ENCODE results near the gene ZSWIM6. TPM values are rescaled to one million over a fixed set of nuclear protein-coding genes. Genes with fewer than 3 reads are reported as not detected.

The ZSWIM6 gene
- total RNA-seq, 2 experiments from 2014 or later, result 0.06 to 0.17 TPM

- ChIA-PET POLR2A (no interaction called here), CTCF (ENCODE audit: unreplicated experiment) (no interaction called here)
- no TSS peak for BruUV-seq (replicated peaks)
- TF ChIP-seq CTCF (conservative IDR thresholded peaks at IDR 0.05; ENCODE audit: low read length) (no peak), EZH2phosphoT487 (IDR thresholded peaks at IDR 0.05; ENCODE audit: borderline replicate concordance, low read depth, low read length) (no peak)
- no peak for DNase-seq (ENCODE audit: low spot score)
- Histone ChIP-seq H3K4me2 (ENCODE audit: low read length) (no peak overlapping the region), H3K9me3 (ENCODE audit: low read length) (no peaks in the 10 kb centered on the region), H3K79me2 (ENCODE audit: insufficient read depth, low read depth, low read length) (no peaks in the 10 kb centered on the region), H3K27ac (ENCODE audit: low read depth, low read length, poor library complexity, severe bottlenecking) (no peak overlapping the region), H3K36me3 (ENCODE audit: insufficient read depth, low read length) (no peaks in the 10 kb centered on the region), H4K20me1 (ENCODE audit: insufficient read depth, low read length) (no peaks in the 10 kb centered on the region), H3K9me2 (ENCODE audit: insufficient read depth, low read length) (no peaks in the 10 kb centered on the region), H2AFZ (ENCODE audit: low read length) (no peak overlapping the region), H3K4me3 (ENCODE audit: low read depth, low read length, poor library complexity, severe bottlenecking) (no peak overlapping the region), H3K4me1 (ENCODE audit: insufficient read depth, low read length, poor library complexity, severe bottlenecking) (no peaks in the 10 kb centered on the region)
- intact Hi-C loops (cut with micrococcal nuclease; ENCODE audit: unreplicated experiment), result no loop called here
Observed at GRCh38 chr5:61586096-61587084, 254.3 kb downstream of the ZSWIM6 start.

- CTCF ChIA-PET (ENCODE audit: unreplicated experiment), result no interaction called here
- no TSS peak for BruUV-seq (replicated peaks)
- H4K20me1 ChIP-seq (ENCODE audit: insufficient read depth, low read length), result no peaks in the 10 kb centered on the region
- no peak overlapping the region for H2AFZ ChIP-seq (ENCODE audit: low read length)
- H3K9me2 ChIP-seq (ENCODE audit: insufficient read depth, low read length), result no peaks in the 10 kb centered on the region
- H3K36me3 ChIP-seq (ENCODE audit: insufficient read depth, low read length), result no peaks in the 10 kb centered on the region
- TF ChIP-seq EZH2phosphoT487 (IDR thresholded peaks at IDR 0.05; ENCODE audit: borderline replicate concordance, low read depth, low read length) (no peak), CTCF (conservative IDR thresholded peaks at IDR 0.05; ENCODE audit: low read length) (no peak)
- no peaks in the 10 kb centered on the region for H3K4me1 ChIP-seq (ENCODE audit: insufficient read depth, low read length, poor library complexity, severe bottlenecking)
- H3K27ac ChIP-seq (ENCODE audit: low read depth, low read length, poor library complexity, severe bottlenecking), result no peak overlapping the region
- intact Hi-C loops (cut with micrococcal nuclease; ENCODE audit: unreplicated experiment), result no loop called here
- no peaks in the 10 kb centered on the region for H3K9me3 ChIP-seq (ENCODE audit: low read length)
- POLR2A ChIA-PET, result no interaction called here
- H3K4me2 ChIP-seq (ENCODE audit: low read length), result no peak overlapping the region
- H3K4me3 ChIP-seq (ENCODE audit: low read depth, low read length, poor library complexity, severe bottlenecking), result no peak overlapping the region
- DNase-seq (ENCODE audit: low spot score), result no peak
- no peaks in the 10 kb centered on the region for H3K79me2 ChIP-seq (ENCODE audit: insufficient read depth, low read depth, low read length)
Observed at GRCh38 chr5:61587125-61587524, 255.1 kb downstream of the ZSWIM6 start.

GRCh38 chr5:61588216-61588615 is 256.2 kb downstream of the ZSWIM6 start:
- Histone ChIP-seq H3K4me3 (ENCODE audit: low read depth, low read length, poor library complexity, severe bottlenecking) (no peak overlapping the region), H2AFZ (ENCODE audit: low read length) (no peak overlapping the region), H3K4me2 (ENCODE audit: low read length) (no peak overlapping the region), H3K9me2 (ENCODE audit: insufficient read depth, low read length) (no peaks in the 10 kb centered on the region), H3K4me1 (ENCODE audit: insufficient read depth, low read length, poor library complexity, severe bottlenecking) (no peaks in the 10 kb centered on the region), H3K36me3 (ENCODE audit: insufficient read depth, low read length) (no peaks in the 10 kb centered on the region), H4K20me1 (ENCODE audit: insufficient read depth, low read length) (no peaks in the 10 kb centered on the region), H3K9me3 (ENCODE audit: low read length) (no peaks in the 10 kb centered on the region), H3K27ac (ENCODE audit: low read depth, low read length, poor library complexity, severe bottlenecking) (no peak overlapping the region), H3K79me2 (ENCODE audit: insufficient read depth, low read depth, low read length) (no peaks in the 10 kb centered on the region)
- intact Hi-C loops (cut with micrococcal nuclease; ENCODE audit: unreplicated experiment), result no loop called here
- CTCF ChIA-PET (ENCODE audit: unreplicated experiment), result no interaction called here
- DNase-seq (ENCODE audit: low spot score), result no peak
- BruUV-seq (replicated peaks), result no TSS peak
- POLR2A ChIA-PET, result interaction anchor here (1.0 kb wide), 1 partner anchor 13 kb away, joined by 3 read pairs; no protein-coding TSS in a partner anchor
- TF ChIP-seq EZH2phosphoT487 (IDR thresholded peaks at IDR 0.05; ENCODE audit: borderline replicate concordance, low read depth, low read length) (no peak), CTCF (conservative IDR thresholded peaks at IDR 0.05; ENCODE audit: low read length) (no peak)
